GM21825 (cell line): ENCODE results near the gene C1QTNF5.

ENCODE experiments used
- ATAC-seq: cut with Tn5 transposase; IDR thresholded peaks from one replicate; pipeline ENCODE4 v1.9.1; 2021; ENCODE audit warnings: mild to moderate bottlenecking, moderate library complexity; ENCODE audit not compliant: unreplicated experiment

C1QTNF5 gene

DNA sequence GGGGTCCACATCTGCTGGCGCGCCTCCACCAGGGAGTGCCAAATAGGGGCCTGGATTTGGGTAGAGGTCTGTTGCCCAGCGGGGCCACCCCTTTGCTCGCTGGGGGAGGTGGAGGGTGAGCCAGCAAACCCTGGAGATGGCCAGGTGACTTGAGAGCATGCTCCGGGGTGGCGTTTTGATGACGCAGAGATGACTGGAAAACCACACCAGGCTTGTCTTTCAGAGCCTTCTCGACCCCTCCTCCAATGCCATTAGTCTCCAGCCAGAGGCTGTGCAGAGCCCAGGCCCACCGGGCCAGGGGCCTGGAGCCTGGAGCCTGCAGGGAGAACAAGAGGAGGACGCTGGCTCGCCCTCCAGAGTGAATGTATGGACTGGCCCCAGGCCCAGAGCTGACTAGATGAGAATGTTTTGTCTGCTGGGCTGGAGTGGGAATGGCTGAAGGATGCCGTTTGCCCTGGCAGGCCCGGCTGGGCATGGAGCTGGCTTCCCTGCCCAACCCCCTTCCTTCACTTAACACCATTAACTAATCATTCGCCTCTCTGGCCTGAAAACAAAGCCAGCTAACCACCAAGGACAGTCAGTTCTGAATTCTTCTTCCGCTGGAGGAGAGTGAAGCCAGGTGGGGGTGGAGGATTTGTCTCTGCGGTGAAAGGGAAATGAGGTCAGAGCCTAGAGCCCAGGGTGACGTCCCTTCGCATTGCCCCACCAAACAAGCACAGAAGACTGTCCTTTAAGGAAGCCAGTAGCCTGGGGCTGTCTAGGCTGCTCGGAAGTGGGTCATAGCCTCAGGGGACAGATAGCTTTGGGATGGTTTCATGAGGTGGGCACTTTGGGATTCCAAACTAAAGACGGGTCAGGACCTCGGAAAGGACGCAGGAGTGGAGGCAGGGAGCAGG, 22.2 kb downstream of the C1QTNF5 start:
- ATAC-seq, result no peak

DNA sequence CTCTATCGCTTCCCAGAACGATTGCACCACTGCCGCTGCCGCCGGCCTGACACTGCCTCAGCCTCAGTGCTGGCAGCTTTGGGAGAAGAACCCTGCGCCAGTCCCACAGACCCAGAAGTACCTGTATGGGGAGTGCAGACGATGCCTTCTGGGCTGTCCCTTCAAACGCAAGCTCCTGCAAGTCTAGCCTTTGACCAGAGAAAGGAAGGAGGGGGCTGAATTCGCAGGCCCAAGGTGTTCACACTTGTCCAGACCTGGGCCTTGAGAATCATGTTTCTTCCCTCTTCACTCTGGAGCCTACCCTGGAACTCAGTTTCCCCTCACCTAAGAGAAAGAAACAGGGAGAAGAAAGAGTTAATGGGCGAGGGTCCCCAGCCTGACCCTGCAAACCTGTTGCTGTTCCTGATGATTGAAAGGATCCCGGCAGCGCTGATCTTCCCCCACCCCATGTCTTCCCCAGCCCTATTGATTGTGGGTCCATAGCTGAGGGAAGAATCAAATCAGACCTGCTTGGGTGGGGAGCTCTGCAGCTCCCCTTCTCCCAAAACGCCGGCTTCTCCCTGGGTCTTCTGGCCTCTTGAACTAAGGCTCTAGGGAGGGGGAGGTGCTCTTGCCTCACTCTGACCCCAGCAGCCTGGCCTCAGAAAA, 23.0 kb downstream of the C1QTNF5 start:
- no peak for ATAC-seq

DNA sequence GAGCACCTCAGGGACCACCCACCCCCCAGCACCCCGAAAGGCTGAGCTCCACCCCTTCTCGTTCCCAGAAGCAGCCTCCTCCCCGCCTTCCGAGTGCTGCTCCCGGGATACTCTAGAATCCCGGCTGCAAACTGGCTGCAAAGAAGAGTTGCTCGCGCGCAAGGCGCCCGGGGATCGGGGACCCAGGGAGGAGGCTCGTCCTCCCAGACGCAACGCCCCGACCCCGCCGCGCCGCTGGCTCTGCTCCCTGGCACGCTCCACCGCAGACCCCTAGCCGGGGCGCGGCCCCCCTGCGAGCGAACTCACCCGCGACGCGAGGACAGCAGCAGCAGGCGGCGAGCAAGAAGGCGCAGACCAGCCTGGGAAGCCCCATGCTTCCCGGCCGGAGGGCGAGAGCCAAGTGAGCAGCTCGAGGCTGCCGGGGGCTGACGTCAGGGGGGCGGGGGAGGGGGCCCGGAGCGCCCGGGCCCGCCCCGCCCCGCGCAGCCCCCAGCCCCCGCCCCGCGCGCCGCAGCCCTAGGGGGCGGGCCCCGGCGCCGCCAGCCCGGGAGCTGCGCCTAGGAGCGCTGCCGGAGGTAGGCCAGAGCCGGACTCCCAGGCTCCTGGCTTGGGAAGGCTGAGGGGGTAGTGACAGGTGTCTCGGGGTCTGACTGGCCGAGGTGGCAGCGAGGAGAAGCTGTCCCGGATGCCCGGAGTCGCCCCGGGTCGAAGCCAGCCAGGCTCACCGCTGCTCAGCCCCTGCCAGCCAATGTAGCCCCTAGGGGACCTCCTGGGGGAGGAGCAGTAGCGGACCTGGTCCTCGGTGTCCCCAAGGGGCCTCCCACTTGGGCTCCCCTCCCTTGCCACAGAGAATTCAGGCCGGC, 23.7 kb downstream of the C1QTNF5 start, which contains the start of gene MCAM:
MCAM (minus strand) TSS at position 402 of the 863 bp plus-strand sequence; CDS start at position 373, 29 bp downstream.
- no peak for ATAC-seq

DNA sequence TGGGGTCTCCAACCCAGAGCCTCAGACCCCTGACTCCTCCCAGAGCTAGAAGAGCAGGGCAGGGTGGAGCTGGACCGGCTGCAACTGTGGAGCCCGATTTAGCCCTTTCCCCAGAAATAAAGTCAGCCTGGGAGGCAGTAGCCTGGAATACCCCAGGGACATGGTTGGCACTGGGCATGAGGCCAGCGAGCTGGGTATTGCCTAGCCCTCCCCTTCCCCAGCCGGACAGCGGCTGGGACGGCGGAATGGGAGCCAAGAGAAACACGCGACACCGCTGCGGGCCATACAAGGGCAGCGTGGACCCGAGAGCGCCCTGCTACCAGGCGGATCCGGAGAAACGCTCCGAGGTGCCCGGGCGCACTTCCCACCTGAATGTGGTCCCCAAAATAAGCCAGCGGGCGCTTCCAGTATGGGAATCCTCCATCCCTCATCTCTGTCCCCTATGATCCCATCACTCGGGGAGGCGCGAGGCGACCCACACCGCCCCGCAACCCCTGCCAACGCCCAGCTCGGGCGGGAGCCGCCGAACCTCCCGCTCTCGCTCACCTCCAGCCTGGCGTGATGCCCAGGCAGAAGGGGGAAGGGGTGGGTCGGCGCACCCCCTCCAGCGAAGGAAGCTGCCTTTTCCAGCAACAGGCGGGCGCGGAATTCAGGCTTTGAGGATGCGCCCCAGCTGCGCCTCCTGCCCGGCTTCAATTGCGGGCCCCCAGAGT, 24.5 kb downstream of the C1QTNF5 start:
- no peak for ATAC-seq

DNA sequence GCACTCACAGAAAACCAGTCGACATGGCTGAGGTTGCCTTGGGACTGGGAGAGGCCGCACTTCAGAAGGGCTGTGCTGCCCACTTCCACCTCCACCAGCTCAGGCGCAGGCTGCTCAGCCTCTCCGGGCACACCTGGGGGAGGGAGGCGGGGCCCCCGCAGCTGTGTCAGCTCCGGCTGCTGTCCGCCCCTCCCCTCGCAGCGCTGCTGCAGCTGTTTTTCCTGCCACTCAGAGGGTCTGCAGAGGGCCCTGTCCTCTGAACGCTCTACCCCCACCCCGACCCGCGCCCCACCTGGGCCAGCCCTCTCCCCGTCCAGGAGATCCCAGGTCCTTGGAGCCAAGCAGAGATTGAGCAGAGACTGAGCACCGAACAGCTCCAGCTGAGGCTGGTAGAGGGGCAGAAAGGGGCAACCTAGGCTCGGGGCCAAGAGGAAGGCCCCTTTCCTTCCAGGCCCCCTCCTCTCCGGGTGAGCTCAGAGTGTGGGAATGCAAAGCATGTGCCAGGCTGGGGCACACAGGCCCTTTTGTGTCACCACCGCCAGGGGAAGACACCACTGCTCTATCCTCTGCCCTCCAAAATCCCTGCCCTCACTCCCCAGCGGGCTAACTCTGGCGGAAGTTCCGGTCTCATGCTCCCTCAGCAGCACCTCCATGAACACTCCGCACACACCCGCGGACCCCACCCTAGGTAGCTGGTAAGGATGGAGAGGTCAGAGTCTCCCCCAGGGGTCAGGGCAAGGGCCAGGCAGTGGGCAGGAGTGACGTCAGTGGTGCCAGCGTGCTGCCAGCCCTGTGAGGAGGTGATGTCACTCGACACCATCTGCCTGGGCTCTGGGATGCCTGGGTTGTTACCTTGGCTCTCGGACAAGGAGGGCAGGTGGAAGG, 25.3 kb downstream of the C1QTNF5 start:
- no peak for ATAC-seq

DNA sequence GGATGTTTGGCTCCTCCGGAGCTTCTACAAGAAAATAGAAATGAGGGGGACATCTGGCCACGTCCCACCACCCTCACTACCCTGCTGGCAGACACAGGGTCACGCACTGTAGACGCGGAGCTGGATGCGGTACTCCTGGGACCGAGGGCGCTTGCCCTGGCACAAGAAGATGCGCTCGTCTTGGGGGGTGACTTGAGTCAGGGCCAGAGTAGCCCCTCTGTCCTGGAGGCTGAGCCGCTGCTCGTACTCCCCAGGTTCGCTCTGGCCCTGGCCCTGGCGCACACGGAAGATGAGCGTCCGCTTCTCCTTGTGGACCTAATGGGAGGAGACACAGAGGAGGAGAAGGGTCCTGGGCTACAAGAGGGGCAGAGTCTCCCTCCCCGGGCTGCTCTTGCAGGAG, 26.0 kb downstream of the C1QTNF5 start:
- ATAC-seq, result no peak

DNA sequence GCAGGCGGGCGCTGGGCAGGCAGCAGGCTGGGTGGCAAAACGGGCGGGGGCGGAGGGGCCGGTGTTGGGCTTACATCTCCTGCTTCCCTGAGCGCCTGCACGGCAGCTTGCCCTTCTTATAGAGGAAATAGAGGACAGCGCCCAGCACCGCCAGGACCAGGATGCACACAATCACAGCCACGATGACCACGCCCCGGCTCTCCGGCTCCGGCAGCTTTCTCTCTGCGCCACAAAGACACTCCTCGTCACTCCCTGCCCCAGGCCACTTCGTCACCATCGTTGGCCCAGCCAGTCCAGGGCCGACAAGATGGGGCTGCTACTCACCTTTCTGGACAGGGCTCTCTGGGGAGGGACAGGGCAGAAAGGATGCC, 30.0 kb downstream of the C1QTNF5 start:
- no peak for ATAC-seq

DNA sequence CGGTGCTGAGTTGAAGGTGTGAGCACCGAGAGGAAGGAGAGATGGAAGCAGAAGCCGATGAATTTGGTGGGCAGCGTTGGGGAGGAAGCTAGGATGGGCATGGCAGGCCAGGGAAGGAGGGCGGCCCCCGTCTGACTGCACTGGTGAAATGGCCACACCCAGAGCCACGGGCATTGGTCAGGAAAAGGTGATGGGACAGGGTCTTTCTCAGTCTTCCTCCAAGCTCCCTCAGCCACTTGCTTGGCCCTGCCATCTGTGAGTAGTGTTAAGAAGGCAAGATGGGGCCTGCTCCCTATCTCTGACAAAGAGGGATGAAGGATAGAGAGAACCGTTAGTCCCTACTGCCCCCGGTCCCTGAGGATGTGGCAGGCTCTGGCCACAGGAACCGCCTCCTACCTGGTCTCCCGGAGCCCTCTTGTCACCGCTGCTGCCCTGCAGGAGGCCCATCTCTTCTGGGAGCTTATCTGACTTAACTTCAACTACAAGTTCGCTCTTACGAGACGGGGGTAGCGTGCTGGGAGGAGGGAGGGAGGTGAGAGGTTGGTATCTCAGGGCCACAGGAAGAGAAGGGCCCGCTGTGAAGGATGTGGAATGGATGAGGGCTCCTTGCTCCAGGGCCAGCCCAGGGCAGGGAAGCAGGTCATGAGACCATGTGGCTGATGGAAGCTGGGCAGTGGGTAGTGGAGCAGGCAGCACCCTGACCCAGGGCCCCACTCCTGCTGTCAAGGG, 30.6 kb downstream of the C1QTNF5 start:
- no peak for ATAC-seq

DNA sequence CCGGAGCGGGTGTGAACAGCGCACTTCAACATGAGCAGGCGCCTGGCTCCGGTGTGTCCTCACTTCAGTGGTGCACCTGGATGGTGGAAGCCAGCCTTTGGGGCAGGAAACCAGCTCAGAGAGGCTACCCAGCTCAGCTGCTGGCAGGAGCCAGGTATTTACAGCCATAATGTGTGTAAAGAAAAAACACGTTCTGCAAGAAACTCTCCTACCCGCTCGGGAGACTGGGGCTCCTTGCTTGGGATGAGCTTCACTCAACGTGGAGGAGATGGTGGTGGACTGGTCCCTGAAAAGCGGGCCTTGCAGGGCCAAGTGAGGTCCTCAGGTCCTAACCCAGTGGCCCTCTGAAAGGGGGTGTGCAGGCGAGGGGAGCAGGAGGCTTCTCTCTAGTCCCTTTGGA, 31.3 kb downstream of the C1QTNF5 start:
- ATAC-seq, result no peak

DNA sequence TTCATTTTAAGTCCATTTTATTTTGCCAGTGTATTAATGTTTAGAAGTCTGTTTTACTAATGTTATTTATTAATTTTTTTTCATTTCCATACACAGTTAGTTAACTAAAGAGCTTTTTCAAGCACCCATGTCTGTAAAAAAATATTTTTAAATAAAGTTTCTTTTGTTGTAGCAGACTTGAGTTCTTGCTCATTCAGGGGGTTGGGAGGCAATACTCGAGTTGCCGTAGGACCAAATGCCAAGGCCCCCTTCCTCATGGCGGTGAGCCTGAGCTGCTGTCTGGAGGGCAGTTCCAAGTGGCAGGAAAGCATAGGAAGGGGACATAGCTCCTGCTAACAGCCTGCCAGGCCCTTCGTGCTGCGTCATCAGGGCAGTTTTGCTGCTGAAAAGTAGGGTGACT, 32.7 kb downstream of the C1QTNF5 start:
- no peak for ATAC-seq

DNA sequence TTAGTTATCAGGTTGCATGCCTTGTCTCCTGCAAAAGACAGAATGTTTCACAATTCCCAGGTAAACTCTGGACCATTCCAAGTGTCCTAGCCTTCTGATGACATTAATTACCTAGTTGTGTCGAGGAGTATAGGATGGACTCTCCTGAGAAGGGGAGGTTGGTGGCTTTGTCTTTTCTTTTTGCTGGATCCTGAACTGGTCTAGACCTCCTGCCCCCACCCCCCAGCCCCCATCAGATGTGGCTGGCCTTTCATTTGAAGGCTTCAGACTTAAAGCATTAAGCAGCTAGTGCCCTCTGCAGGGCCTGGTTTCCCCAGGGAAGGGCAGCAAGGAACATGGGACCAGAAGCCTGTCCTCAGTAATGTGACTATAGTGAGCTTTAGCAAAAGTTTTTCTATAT, 33.5 kb downstream of the C1QTNF5 start:
- no peak for ATAC-seq

DNA sequence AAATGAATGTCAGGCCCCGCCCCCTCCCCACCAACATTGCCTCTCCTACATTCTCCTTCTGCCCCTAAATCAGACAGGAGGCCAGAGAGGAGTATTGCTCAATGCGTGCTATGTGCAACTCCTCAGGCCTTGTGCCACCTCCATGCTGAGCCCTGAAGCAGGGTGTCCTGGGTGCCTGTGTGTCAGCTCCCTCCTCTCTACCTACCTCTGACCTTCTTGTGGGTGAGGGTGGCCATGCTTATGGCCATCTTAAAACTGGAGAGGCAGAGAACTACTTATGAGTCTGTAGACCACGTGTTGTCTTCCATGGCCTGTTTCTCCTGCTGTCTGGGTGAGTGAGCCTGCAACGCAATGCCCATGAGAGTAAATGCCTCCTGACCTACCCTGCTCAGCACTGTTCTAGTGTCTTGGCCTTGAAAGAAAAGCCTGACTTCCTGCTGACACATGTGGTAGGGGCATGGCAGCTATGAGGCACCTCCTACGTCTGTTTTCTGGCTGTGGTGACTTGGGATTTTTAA, 34.3 kb downstream of the C1QTNF5 start:
- no peak for ATAC-seq

DNA sequence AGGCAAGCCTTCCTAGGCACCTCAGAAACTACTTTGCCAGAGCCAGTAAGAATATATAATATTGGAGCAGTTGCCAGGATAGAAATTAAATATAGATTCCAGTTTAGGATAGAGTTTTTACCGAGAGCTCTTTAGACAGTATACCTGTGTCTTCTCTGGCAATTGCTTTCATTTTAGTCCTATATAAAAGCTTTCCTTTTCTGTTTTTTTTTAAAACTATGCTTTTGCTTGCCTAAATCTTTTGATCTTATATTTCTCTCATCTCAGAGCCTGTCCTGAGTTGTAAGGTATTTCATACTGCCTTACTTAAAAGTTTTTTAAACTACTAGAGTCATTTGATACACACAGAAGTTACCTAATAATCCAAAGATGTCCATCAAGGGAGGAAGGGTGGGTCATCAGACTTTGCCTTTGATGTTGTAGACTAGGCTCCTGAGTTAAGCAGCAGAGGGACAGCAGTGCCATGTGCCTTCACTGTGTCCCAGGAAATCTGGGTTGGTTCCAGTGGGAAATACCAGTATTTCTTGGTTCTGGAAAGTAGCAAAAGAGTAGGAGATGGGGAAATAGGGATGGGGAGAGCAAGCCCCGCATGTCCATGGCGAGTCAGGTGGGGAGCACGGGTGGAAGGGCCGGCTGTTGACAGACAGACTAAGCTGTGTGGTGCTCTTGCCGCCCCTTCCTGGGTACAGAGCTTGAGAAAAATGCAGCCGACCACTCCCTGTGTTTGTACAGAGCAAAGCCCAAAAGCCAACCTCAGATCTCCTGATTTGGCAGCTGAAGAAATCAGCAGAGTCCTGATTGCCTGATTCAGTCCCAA, 34.9 kb downstream of the C1QTNF5 start:
- no peak for ATAC-seq

DNA sequence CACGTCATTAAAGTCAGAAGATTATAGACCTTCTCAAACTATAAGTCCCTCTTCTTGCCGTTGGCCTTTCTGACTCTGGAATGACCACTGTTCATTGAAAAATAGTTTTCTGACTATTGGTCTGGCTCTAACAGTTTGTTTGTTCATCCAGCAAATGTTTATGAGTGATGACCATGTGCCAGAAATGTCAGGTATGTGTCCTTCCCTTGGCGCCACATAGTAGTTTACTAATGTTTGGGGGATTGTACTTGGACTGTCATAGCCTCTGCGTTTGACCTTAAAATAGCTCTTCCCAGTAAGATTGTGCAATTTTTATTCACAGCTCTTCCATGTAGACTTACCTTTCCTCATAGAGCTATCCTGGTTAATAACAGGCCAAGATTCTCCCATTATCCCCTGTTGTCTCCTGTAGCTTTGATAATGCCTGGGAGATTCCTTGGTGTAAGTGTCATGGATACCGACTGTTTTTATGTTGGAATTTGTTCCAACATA, 37.4 kb downstream of the C1QTNF5 start:
- ATAC-seq, result no peak

DNA sequence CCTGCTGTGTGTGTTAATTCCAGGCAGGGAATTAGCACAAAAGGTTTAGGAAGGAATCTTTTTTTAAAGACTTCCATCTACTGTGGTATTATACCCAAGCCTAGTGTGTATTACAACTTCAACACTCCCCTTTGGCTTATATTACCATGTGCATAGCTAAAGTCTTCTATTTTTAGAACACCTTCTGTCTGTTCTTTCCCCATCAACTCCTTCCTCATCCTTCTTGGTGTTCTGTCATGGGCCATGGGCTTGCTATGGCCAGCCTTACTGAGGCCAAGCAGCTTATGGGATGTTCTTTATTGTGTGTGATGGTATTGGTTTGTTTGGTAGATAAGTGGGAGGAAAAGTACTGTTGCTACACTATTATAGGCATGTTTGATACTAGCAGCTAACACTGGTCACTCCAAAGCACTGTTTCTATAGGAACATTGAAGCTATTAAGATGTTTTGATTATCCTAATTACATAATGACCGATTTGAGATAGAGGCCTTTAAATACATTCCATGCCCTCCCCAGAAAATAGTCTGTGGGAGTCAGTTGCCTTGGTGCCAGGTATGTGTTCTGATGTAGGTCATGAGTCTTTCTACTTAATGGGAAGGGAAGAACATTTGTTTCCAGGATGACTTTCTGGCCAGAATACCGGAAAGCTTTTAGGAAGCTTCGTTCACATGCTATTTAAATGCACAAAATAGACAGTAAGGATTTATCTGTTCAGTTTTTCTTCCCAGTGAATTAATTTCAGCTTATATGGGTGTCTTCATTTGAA, 40.3 kb downstream of the C1QTNF5 start:
- ATAC-seq, result no peak

DNA sequence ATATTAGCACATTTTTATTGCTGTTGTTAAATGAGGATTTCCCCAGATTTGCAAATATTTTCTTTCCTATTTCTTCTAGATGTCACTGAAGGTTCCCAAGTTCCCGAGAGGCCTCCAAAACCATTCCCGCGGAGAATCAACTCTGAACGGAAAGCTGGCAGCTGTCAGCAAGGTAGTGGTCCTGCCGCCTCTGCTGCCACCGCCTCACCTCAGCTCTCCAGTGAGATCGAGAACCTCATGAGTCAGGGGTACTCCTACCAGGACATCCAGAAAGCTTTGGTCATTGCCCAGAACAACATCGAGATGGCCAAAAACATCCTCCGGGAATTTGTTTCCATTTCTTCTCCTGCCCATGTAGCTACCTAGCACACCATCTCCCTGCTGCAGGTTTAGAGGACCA, 41.3 kb downstream of the C1QTNF5 start:
- no peak for ATAC-seq

DNA sequence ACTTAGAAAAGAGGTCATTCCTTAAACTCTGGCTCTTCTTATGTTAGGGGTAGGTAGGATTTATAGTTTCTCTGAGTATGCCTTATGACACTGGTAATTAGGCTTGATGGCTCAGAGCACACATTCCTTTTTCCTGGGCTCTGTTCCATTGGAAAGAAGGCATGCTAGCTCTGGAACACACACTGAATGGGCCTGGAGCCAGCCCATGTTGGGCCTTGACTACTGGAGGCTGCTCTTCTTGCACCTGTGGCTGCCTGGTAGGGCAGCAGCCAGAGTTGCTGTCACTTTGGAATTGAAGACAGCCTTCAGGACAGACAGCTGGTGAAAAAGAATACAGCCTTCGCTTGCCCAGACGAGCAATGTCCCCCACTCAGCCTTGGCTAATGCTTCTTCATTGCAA, 42.0 kb downstream of the C1QTNF5 start:
- ATAC-seq, result no peak
